HepG2 (cell line): ENCODE measurements around the gene TRIM54.

Experiments used
- CTCF ChIP-seq: sonication (generic); formaldehyde crosslinking; IDR thresholded peaks from 2 replicates; pipeline ENCODE4 v1.5.0; 2020; ENCODE audit warnings: mild to moderate bottlenecking, missing genetic modification reagents, moderate library complexity
- FOXM1 ChIP-seq: sonication (generic); formaldehyde crosslinking; IDR thresholded peaks from 2 replicates; pipeline ENCODE4 v1.5.0; 2020; ENCODE audit warnings: missing genetic modification reagents
- ZNF530 ChIP-seq: sonication (generic); formaldehyde crosslinking; IDR thresholded peaks from 2 replicates; pipeline ENCODE4 v1.5.0; 2020; ENCODE audit warnings: low read depth, mild to moderate bottlenecking, missing genetic modification reagents

GRCh38 chr2:27233341-27233740 is 48.9 kb upstream of the TRIM54 start:
- TF ChIP-seq CTCF (CRISPR knock-in tag), result no peak
- no peak for TF ChIP-seq FOXM1 (CRISPR knock-in tag)
- no peak for TF ChIP-seq ZNF530 (CRISPR knock-in tag)
